GM06990 (cell line): ENCODE results near the gene LRRC26.

ENCODE experiments used
- DNase-seq: peaks from one replicate; pipeline ENCODE4 v3.0.0-alpha.2; 2011; ENCODE audit not compliant: insufficient read length; ENCODE audit errors: extremely low read depth
- H3K27me3 ChIP-seq: replicated peaks from 2 replicates; pipeline ENCODE4 v1.6.0; 2011; ENCODE audit warnings: low read length; ENCODE audit not compliant: control insufficient read depth, insufficient read depth
- H3K36me3 ChIP-seq: 2 replicates; pipeline ENCODE4 v1.5.1; 2011; ENCODE audit warnings: low read length; ENCODE audit not compliant: control insufficient read depth, insufficient read depth
- H3K4me3 ChIP-seq: replicated peaks from 2 replicates; pipeline ENCODE4 v1.5.1; 2011; ENCODE audit warnings: low read depth, mild to moderate bottlenecking, control low read depth, low read length
- TF ChIP-seq, protein P1 (sequence below): IDR thresholded peaks from 2 replicates; pipeline ENCODE4 v1.5.1; 2011; ENCODE audit warnings: low read length, control low read depth, mild to moderate bottlenecking, inconsistent platforms; ENCODE audit not compliant: insufficient read depth, poor library complexity, severe bottlenecking

Gene LRRC26

DNA sequence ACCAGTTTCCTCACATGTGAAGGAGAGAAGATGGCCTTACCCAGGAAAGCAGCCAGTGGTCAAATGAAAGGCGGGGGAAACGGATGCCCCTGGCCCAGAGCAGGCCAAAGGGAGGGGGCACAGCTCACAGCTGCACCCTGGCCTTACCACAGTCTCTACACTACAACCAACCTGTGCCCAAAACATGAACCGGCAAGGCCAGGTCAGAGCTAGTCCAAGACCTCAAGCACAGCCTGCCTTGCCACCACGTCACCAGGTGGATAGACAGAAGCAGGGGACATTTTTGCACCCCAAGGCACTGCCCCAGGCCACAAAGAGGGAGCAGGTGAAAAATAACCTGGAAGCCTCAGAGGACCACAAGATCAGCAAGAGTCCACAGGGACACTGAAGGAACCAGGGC is 26.4 kb downstream of the LRRC26 start:
- TF ChIP-seq, protein P1, sequence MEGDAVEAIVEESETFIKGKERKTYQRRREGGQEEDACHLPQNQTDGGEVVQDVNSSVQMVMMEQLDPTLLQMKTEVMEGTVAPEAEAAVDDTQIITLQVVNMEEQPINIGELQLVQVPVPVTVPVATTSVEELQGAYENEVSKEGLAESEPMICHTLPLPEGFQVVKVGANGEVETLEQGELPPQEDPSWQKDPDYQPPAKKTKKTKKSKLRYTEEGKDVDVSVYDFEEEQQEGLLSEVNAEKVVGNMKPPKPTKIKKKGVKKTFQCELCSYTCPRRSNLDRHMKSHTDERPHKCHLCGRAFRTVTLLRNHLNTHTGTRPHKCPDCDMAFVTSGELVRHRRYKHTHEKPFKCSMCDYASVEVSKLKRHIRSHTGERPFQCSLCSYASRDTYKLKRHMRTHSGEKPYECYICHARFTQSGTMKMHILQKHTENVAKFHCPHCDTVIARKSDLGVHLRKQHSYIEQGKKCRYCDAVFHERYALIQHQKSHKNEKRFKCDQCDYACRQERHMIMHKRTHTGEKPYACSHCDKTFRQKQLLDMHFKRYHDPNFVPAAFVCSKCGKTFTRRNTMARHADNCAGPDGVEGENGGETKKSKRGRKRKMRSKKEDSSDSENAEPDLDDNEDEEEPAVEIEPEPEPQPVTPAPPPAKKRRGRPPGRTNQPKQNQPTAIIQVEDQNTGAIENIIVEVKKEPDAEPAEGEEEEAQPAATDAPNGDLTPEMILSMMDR = no peak
- Histone ChIP-seq H3K4me3 (no peak overlapping the region), H3K27me3 (no peaks in the 10 kb centered on the region; the same call in 1 of the 2 replicates), H3K36me3 (no peaks in the 10 kb centered on the region)
- DNase-seq = peak; percentile 6

DNA sequence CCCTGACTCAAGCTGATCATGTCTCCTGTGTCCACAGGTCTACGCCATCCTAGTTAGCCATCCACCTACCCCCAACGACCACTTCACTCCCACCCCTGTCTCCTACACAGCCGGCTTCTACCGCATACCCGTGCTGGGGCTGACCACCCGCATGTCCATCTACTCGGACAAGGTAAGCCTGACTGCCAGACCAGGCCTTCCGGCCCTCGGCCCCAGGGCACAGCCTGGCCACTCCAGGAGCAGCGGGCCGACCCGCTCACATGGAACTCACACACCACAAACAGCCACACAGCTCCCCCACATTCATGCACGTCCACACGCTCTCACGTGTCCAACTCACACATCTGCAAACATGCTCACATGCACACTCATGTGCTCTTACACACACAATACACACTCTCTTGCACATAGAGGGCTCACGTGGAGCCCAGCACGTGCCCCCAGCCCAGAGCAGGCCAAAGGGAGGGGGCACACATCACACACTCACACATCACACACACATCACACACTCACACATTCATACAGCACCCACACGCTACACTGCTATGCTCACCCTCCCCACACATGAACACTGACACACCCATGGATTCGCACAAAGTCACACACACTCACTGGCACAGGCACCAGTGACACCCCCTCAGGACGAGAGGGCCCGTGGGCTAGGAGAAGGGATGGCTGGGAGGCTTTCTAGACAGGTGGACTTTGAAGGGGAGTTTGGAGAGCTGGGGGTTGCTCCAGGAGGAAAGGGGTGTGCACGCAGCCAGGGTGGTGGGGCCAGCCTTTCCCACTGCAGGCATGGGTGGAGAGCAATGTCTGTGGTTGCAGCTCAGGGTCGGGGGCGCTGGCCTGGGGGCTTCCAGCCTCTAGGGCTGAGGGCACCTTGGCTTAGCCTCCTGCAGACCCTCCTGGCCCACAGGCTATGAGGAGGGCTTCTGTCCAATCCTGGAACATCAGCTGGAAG is 27.6 kb downstream of the LRRC26 start:
- H3K27me3 ChIP-seq = no peaks in the 10 kb centered on the region; the same call in 1 of the 2 replicates
- no peak overlapping the region for H3K4me3 ChIP-seq
- peak; percentile 4 for DNase-seq
- no peaks in the 10 kb centered on the region for H3K36me3 ChIP-seq
- TF ChIP-seq, protein P1 = no peak

GRCh38 chr9:137141050-137141810 is 28.6 kb downstream of the LRRC26 start:
- H3K27me3 ChIP-seq = no peaks in the 10 kb centered on the region; the same call in 1 of the 2 replicates
- TF ChIP-seq, protein P1 = no peak
- no peaks in the 10 kb centered on the region for H3K36me3 ChIP-seq
- DNase-seq = peak; percentile 5
- no peak overlapping the region for H3K4me3 ChIP-seq

DNA sequence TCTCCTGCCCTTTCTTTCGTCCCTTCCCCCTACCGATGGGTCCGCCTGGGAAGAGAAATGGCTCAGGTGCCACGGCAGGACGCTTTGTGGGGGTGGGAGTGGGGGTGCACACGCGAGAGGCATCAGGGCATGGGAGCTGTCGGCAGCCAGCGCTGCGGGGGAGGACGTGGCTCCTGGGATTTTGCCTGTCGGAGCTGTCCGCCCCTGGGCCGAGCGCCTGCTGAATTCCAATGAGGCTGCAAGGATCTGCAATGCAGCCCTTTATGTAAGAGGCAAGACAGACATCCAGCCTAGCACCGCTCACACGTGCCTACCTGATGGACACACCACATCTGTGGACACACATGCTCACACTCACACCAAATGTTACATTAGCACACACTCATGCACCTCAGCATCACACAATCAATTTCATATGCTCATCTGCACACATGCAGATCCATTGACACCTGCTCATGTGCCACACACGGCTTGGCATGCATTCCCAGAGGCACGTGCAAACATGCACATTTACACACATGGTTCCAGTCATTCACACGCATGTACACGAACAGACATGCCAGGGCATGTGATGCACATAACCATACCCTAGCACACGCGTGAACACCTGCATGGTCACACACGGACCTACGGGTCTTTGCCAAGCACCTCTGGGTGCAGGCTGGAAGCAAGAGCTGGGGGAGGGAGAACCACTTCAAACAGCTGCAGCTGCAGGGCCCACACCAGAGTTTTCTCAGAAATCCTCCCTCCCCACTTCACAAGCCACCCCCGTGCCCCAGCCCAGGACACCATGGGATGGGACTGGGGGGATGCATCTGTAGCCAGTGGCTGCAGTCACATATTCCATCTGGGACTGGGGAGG is 29.5 kb downstream of the LRRC26 start:
- H3K27me3 ChIP-seq = no peaks in the 10 kb centered on the region; the same call in 1 of the 2 replicates
- no peaks in the 10 kb centered on the region for H3K36me3 ChIP-seq
- peak; percentile 6 for DNase-seq
- TF ChIP-seq, protein P1 = no peak
- no peak overlapping the region for H3K4me3 ChIP-seq

GRCh38 chr9:137139468-137140150 is 30.2 kb downstream of the LRRC26 start:
- H3K4me3 ChIP-seq = no peak overlapping the region
- TF ChIP-seq, protein P1 = no peak
- no peaks in the 10 kb centered on the region; the same call in 1 of the 2 replicates for H3K27me3 ChIP-seq
- no peaks in the 10 kb centered on the region for H3K36me3 ChIP-seq
- DNase-seq = peak; percentile 8
